HL-60 (cell line): ENCODE results near the gene AHR.

Experiments
- GABPA ChIP-seq: IDR thresholded peaks from 2 replicates; pipeline ENCODE4 v1.6.1; 2012; ENCODE audit warnings: low read depth
- POLR2AphosphoS5 ChIP-seq: IDR thresholded peaks from 2 replicates; pipeline ENCODE4 v1.6.1; 2012; ENCODE audit warnings: low read depth
- TF ChIP-seq, protein P1 (sequence below): IDR thresholded peaks from one replicate; pipeline ENCODE4 v1.5.1; 2011; ENCODE audit warnings: low read length, control low read depth, inconsistent platforms; ENCODE audit not compliant: insufficient read depth
- TF ChIP-seq, protein P2 (sequence below): IDR thresholded peaks from 2 replicates; pipeline ENCODE4 v1.6.1; 2012; ENCODE audit warnings: low read depth; ENCODE audit not compliant: insufficient replicate concordance

DNA sequence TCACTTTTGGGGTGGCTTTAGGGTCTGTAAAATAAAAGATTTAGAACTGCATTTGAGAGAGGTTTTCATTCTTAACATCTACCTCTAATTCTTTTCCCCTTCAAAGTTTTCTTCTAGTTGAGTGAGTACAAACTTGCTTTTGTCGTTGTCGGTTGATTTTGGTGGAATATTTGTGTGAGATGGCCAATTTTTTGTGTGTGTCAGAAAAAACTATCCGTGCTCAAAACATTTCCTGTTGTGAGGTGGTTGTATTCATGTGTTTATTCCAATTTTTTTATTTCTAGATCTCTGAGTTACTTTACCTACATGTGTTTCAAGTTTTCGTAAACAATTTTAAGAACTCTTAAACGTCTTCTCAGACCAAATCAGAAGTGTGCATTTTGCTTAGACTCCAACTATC is 1.6 kb downstream of the AHR start:
- TF ChIP-seq, protein P1, sequence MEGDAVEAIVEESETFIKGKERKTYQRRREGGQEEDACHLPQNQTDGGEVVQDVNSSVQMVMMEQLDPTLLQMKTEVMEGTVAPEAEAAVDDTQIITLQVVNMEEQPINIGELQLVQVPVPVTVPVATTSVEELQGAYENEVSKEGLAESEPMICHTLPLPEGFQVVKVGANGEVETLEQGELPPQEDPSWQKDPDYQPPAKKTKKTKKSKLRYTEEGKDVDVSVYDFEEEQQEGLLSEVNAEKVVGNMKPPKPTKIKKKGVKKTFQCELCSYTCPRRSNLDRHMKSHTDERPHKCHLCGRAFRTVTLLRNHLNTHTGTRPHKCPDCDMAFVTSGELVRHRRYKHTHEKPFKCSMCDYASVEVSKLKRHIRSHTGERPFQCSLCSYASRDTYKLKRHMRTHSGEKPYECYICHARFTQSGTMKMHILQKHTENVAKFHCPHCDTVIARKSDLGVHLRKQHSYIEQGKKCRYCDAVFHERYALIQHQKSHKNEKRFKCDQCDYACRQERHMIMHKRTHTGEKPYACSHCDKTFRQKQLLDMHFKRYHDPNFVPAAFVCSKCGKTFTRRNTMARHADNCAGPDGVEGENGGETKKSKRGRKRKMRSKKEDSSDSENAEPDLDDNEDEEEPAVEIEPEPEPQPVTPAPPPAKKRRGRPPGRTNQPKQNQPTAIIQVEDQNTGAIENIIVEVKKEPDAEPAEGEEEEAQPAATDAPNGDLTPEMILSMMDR = no peak
- TF ChIP-seq GABPA (0 out of 2 replicates have a peak, but pooled peaks have one; percentile 39), POLR2AphosphoS5 (no peak)
- TF ChIP-seq, protein P2, sequence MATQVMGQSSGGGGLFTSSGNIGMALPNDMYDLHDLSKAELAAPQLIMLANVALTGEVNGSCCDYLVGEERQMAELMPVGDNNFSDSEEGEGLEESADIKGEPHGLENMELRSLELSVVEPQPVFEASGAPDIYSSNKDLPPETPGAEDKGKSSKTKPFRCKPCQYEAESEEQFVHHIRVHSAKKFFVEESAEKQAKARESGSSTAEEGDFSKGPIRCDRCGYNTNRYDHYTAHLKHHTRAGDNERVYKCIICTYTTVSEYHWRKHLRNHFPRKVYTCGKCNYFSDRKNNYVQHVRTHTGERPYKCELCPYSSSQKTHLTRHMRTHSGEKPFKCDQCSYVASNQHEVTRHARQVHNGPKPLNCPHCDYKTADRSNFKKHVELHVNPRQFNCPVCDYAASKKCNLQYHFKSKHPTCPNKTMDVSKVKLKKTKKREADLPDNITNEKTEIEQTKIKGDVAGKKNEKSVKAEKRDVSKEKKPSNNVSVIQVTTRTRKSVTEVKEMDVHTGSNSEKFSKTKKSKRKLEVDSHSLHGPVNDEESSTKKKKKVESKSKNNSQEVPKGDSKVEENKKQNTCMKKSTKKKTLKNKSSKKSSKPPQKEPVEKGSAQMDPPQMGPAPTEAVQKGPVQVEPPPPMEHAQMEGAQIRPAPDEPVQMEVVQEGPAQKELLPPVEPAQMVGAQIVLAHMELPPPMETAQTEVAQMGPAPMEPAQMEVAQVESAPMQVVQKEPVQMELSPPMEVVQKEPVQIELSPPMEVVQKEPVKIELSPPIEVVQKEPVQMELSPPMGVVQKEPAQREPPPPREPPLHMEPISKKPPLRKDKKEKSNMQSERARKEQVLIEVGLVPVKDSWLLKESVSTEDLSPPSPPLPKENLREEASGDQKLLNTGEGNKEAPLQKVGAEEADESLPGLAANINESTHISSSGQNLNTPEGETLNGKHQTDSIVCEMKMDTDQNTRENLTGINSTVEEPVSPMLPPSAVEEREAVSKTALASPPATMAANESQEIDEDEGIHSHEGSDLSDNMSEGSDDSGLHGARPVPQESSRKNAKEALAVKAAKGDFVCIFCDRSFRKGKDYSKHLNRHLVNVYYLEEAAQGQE = no peak
